HG02571 (cell line): Measurements from ENCODE around the gene UBC.
A peak's percentile ranks its signal among the peaks of the same experiment; 100 is the strongest.

Experiments
- ATAC-seq: cut with Tn5 transposase; IDR thresholded peaks from one replicate; pipeline ENCODE4 v1.9.1; 2021; ENCODE audit warnings: mild to moderate bottlenecking, moderate library complexity; ENCODE audit not compliant: unreplicated experiment

Gene UBC

GRCh38 chr12:124914392-124915238 lies at the start of gene UBC:
Gene UBC, minus strand, starts transcription at chr12:124914650. Its CDS starts 879 bp downstream, at chr12:124913771.
- ATAC-seq, result peak; percentile 35

DNA sequence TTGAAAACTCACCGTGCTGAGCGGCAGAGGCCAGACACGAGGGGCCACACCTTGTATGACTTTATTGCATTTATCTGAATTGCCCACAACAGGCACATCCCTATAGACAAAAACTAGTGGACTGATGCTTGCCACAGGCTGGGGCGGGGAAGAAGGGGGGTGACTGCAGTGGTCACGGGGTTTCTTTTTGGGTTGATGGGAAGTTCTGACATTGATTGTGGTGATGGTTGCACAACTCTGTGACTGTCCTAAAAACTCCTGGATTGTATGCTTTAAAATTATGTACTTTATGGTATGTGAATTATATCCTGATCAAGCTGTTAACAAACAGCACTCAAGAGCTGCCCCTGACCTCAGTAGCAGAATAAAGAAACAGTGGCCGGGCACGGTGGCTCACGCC lies 48.8 kb upstream of the UBC start:
- no peak for ATAC-seq

- ATAC-seq, result no peak
These were observed 46.6 kb upstream of the UBC start for GRCh38 chr12:124961055-124961454.

DNA sequence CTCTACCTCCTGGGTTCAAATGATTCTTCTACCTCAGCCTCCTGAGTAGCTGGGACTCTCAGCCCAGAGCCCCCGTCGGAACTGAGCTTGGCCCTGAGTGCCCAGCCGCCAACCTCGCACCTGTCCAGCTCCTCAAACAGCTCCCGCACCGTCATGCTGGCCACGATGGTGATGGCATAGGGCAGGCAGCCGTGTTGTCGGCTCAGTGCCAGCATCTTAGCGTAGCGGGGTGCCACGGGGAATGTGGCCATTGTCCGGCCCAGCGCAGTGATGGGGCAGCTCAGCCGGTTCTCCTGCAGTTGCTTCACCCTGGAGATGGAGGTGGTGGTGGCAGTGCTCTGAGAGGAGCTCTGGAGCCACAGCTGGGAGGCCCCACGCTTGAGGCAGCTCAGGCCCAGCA lies 42.1 kb upstream of the UBC start:
- no peak for ATAC-seq

GRCh38 chr12:124954771-124955170 lies 40.3 kb upstream of the UBC start:
- ATAC-seq, result no peak

GRCh38 chr12:124953689-124954405 lies 39.4 kb upstream of the UBC start:
- ATAC-seq, result no peak

DNA sequence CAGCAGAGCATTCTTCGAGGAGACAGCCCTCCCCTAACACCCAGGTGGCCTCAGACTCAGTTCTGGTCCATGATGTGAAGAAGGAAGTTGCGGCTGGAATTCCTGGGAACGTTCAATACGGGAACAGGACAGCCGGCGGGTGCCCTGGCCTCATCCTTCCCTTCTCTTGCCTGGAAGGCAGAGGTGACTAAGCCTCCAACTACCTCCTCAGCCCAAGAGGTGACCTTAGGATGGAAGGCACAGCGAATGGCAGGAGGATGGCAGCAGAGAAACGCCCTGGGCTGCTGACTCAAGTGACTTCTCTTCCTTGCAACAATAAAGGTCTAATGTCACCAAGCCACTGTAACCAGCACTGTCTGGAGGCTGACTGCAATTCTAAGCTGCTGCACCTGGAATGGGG lies 38.4 kb upstream of the UBC start:
- no peak for ATAC-seq

DNA sequence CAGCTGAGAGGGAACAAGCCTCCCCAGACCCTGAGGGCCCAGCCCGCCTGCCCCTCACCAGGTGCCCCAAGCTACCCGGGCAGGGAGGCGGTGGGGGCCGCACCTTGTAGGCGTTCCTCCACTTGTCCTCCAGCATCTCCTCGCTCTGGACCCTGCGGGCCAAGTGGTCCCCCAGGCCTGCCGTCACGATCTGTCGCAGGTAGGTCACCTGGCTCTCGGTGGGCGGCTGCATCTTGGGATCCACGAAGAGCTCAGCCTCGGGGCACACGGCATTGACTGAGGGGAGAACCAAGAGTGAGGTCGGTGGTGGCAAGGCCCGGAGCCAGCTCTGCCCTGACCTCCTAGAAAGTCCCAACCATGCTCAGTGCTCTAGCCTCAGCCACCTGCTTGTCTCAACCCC lies 37.8 kb upstream of the UBC start:
- ATAC-seq, result no peak

- no peak for ATAC-seq
These were observed 35.6 kb upstream of the UBC start for GRCh38 chr12:124949779-124950728.

DNA sequence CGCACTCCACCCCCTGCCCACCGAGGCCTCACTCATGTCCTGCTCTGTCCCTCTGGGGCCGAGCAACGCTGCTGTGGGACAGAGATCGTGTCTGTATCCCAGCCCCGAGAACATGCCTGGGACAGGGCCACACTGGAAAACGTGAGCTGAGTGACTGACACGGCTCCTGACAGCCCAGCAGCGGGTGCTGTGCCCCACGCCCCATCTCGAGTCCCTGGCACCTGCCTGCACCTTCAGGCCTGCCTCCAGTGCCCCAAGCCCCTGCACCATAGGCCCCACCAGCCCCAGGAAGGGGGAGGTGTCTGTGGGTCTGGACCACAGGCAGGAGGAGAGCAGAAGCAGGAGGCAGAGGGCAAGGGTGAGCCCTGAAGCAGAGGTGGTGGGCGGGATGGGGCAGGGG lies 34.6 kb upstream of the UBC start:
- ATAC-seq, result no peak

DNA sequence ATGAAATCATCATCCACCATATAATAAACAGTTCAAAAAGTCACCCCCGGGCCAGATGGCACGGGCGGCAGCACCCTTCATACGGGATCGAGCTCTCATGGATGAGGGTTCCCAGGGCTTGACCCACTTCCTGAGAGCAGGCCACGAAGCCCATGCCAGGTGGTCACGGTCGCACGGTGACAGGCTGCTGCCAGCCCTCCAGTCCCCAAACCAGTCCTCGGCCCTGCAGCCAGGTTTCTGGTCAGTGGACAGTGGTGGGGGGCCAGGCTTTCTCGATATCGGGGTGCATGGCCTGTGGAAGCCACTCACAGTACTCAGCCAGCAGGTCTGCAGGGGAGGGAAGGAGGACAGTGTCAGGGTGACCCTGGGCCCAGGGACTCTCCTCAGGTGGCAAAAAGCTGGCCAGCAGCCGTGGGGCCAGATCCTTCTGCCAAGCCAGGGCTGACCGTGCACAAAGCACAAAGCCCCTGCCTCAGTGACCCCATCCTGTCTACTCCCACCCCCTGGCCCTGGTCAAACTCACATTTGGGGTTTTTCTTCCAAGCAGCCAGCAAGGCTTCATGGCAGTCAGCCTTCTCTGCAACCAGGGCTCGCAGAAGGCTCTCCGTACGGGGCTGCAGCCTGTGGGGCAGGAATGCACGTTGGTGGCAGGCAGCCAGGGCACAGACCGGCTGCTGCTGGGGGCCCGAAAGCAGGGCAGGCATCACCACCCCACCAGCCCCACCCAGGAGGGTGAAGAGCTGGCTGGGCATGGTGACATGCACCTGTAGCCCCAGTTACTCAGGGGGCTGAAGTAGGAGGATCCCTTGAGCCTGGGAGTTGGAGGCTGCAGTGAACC lies 33.3 kb upstream of the UBC start:
- ATAC-seq, result no peak

DNA sequence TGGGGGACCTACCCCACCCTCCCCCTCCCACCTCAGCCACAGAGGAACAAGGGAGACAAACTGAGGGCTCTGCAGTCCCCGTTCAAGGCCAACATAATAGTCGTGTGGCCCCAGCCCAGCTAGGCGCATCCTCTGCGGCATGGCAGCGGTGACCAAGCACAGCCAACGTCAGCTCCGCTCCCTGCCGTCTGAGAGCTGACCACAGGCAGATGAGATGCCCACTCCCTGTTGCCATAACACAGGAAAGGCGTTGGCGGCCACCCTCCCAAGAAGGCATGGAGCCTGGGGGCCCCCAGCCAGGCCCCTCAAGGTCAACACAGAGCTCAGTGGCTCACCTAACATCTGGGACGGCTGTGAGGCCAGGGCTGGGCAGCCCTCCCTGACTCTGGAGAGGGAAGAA lies 32.6 kb upstream of the UBC start:
- no peak for ATAC-seq

DNA sequence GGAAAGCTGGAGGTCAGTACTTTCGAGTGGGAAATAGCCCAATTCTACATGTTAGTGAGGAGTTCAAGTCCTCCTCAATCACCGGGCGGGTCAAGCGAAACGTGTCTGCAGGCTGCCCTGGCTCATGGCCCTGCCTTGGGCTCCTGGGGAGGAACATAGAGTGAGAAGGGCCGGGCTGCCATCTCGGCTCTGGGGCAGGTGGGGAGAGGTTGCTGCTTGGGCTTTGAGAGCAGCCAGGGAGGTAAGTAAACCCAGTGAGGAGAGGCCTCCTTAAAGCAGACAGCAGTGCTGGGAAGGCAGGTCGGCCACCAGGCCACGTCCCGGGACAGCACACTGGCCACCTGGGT lies 32.0 kb upstream of the UBC start:
- ATAC-seq, result no peak

- ATAC-seq, result no peak
These were observed 26.7 kb upstream of the UBC start for GRCh38 chr12:124941170-124941527.

DNA sequence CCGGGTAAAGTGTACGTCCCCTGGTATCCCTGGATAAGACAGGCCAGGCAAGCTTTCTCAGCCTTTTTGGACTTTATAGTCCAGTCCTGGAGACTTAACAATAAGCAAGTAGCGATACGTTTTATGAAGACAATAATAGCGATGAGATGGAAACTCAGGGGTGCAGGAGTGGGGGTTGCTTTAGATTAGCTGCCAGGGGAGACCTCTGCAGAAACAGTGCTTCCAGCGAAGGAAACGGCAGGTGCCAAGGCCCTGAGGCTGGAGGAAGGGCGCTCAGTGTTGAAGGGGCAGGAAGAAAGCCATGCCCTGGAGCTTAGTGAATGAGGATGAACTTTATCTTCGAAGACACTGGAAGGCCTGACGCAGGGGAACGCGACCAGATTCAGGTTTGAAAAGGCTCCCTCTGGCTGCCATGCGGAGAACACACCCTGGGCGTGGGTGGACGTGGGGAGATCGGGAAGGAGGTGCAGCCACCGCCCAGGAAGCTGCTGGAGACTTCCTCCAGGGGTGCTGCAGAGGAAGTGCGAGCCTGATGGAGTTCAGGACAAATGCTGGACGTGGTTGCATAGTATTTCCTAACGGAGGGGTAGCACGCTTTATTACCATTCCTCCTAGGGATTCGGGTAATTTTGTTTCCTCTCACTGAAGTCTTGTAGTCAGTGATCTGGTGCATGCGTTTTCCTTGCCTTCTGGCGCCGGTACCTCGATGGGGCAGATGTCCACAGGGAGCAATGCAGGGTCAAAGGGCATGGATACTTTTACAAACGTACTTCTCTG lies 26.1 kb upstream of the UBC start:
- ATAC-seq, result peak; percentile 33

GRCh38 chr12:124940143-124940392 lies 25.6 kb upstream of the UBC start:
- ATAC-seq, result no peak

DNA sequence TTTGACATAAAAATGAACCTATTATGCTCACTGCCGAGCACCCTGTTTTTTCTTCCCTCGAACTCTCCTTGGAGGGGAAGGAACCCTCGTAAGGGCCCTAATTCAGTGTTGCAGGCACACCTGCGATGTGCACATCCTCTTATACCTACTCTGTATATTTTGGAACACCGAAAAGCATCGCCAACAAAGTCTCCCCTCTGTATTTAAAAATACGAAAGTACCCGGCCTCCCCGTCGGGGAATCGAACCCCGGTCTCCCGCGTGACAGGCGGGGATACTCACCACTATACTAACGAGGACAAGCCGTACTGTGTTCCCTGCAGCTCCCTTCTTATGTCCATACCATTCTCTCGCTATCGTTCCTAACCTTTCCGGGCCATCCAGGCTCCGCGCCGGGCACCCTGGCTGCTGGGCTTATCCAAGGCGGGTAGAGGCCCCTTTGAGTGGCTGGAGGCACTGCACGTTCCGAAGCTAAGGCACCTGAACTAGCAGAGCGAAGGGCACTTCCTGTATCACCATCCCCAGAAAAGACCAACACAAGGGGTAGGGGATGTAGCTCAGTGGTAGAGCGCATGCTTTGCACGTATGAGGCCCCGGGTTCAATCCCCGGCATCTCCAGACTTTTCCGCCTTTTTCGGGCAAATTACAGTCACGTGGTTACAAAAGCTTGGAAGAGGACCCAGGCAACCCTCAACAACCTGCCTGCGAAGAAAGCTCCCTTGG lies 25.1 kb upstream of the UBC start:
- peak; percentile 52 for ATAC-seq

DNA sequence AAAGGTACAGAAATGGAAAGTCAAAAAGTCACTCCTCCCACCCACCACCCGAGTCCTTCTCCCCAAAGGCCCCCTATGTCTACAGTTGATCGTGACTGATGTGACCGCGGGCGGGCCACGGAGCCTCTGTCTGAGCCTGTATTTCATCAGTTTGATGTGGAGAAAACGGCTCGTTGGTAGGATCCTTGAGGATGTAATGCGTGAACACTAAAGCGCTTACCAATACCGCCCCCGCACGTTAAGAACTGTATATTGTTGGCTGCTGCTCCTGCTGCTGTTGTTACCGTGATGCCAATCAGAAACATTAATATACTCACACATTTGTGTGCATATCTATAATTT lies 24.6 kb upstream of the UBC start:
- peak; percentile 24 for ATAC-seq

- ATAC-seq, result no peak
These were observed 24.1 kb upstream of the UBC start for GRCh38 chr12:124938587-124938986.

GRCh38 chr12:124938108-124938507 lies 23.7 kb upstream of the UBC start:
- ATAC-seq, result no peak
